NT2/D1 (cell line): ENCODE measurements around the gene OSBP2.

ENCODE experiments used
- SUZ12 ChIP-seq: IDR thresholded peaks from 2 replicates; pipeline ENCODE4 v1.6.1; 2011; ENCODE audit not compliant: insufficient read length, insufficient read depth; ENCODE audit errors: extremely low read depth
- YY1 ChIP-seq: IDR thresholded peaks from 2 replicates; pipeline ENCODE4 v1.6.1; 2011; ENCODE audit not compliant: insufficient read length, insufficient read depth

DNA sequence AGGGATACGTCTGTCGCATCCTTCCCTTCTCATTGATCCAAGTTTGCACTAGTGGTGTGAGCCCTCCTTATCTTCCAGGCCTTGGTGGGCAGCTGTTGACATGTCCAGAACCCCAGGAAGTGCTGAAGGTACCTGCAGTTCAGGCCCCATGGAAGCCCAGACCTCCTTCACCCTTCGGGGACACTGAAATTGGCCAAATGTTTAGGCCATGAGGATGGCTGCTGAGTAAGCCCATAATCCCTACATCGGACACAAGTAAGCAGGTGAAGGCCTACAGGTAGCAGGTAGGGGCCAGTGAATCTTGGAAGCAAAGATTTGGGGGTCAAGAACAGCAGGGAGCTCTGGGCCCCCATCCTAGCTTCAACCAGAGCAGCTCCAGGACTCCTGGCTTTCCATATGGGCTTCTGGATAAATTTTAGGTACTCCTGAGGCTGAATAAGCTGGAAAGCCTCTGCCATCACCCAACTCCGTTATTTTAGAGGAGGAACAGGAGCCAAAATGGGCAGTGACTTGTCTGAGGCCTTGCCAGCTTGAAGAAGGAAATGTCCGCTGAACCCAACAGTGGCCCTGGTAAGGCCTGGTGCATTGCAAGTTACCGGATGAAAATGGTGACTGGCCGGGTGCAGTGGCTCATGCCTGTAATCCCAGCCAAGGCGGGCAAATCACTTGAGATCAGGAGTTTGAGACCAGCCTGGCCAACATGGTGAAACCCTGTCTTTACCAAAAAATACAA is 228.7 kb downstream of the OSBP2 start:
- TF ChIP-seq YY1 (no peak), SUZ12 (no peak)
